Psoas muscle (tissue), 8 donors: Measurements from ENCODE around the gene C1orf50. TPM values are rescaled to one million over a fixed set of nuclear protein-coding genes. Genes with fewer than 3 reads are reported as not detected.

Source experiments
- ATAC-seq, 4 donors: fragments of 200-7000 bp; cut with Tn5 transposase; one replicate each; pipeline ENCODE4 v1.9.1; 2020; ENCODE audit warnings: moderate library complexity in 3 of 4, mild to moderate bottlenecking in 2 of 4
- DNase-seq, 2 donors: peaks; one replicate each; pipeline ENCODE4 v3.0.0-alpha.2; 2020
- H3K27ac ChIP-seq: fragments of 200-600 bp; one replicate; pipeline ENCODE4 v1.8.0; 2022
- H3K27me3 ChIP-seq, 3 donors: fragments of 200-600 bp in 1 of 3; one replicate each; pipeline versions ENCODE4 v1.6.1 to v1.8.0; 2013 to 2022; ENCODE audit warnings: low read length in 2 of 3, mild to moderate bottlenecking in 2 of 3, moderate library complexity in 1 of 3; ENCODE audit not compliant: insufficient read depth in 3 of 3
- H3K36me3 ChIP-seq, 2 donors: fragments of 200-600 bp in 1 of 2; one replicate each; pipeline versions ENCODE4 v1.6.1 to v1.8.0; 2013 to 2022; ENCODE audit warnings: low read depth in 1 of 2, mild to moderate bottlenecking in 1 of 2, moderate library complexity in 1 of 2; ENCODE audit not compliant: insufficient read depth in 1 of 2
- H3K4me1 ChIP-seq: fragments of 200-600 bp; one replicate; pipeline ENCODE4 v1.8.0; 2022
- H3K4me3 ChIP-seq: fragments of 200-600 bp; one replicate; pipeline ENCODE4 v1.8.0; 2022; ENCODE audit warnings: mild to moderate bottlenecking
- H3K9me3 ChIP-seq: fragments of 200-600 bp; one replicate; pipeline ENCODE4 v1.8.0; 2022
- CTCF ChIP-seq: fragments of 200-600 bp; IDR thresholded peaks from one replicate; pipeline ENCODE4 v1.8.0; 2022; ENCODE audit warnings: antibody characterized with exemption
- WGBS, 3 donors: extraction: QIAGEN DNeasy Blood & Tissue Kit; methylation state at CpG; one replicate each; pipeline versions ENCODE4 v1.1.6 to v1.1.7; 2013; 5-methylcytosine and 5-hydroxymethylcytosine counted together
- intact Hi-C, 2 donors: fragments of 100-400 bp; cut with DNase I; formaldehyde crosslinking; loops; one replicate each; pipeline versions ENCODE4 v1.11.0 to v1.14.2; 2022
- polyA plus RNA-seq, 3 donors: library from polyadenylated mRNA; stranded (reverse); fragments of 200-250 nt; gene quantifications; one replicate each; pipeline ENCODE4 v1.2.3, GENCODE V29; 2013
- total RNA-seq, 4 donors: library from RNA; stranded (reverse); fragmentation: NEBNext Ultra II Directional in 2 of 4; extraction: Animal tissue kit (Norgen Biotek cat#: 25700) in 2 of 4; gene quantifications; one replicate each; pipeline versions ENCODE4 v1.2.1 to v1.2.4, GENCODE V29; 2021 to 2023
- donor health status: healthy with polysubstance abuse.
- donor health status: DM: no; HTN: no; CAD: no; lungs with moderate emphysema.
- donor health status: Bipolar disorder and iron deficiency.
- donor health status: healthy.
- donor health status: DM: yes; HTN: yes; CAD: no.
- donor health status: DM: no; HTN: no; CAD: no.
- donor health status: DM: no; HTN: no; CAD: no.
- donor health status: DM: yes; HTN: yes; CAD: no.

C1orf50 gene
- total and polyA plus RNA-seq, 7 donors: 2.5 to 10.2 (median 7.5) TPM

DNA sequence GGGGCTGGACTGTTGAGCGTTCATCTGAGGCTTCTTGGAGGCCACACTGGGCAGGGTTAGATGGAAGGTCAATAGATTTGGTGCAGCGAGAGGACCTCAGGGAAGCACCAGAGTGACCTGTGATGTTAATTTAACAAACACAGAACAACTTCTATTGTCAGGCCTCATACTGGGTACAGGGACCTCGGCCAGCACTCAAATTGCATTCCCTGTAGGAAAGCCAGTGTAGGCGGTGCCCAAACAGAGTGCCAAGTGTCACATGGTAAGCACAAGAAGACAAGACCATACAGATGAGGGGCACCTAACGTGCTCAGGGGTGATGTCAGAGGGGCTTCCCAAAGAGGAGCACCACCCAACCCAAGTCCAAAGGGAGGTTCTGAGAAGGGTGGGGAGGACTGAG is 19.0 kb downstream of the C1orf50 start:
- DNase-seq (no peak), ATAC-seq (peak in 1 of 4 donors; percentile 43)
- Histone ChIP-seq H3K4me1 (no peaks in the 10 kb centered on the region), H3K9me3 (no peaks in the 10 kb centered on the region), H3K27me3 (peaks cover 0 to 11% (median 2%) of the 10 kb centered on the region in 3 donors), H3K27ac (no peak overlapping the region), H3K36me3 (peaks cover 2 to 19% of the 10 kb centered on the region in 2 donors), H3K4me3 (no peak overlapping the region)
- intact Hi-C loops: no loop called here
- no peak for TF ChIP-seq CTCF
- WGBS, 3 donors: 49 to 70% (median 57%) methylated on average over 5 of the region's 5 CpGs

GRCh38 chr1:42788021-42788420 is 21.0 kb downstream of the C1orf50 start:
- no peak overlapping the region for H3K27ac ChIP-seq
- 94 to 100% (median 100%) methylated on average over 1 of the region's 1 CpG for WGBS, 3 donors
- intact Hi-C loops: no loop called here

GRCh38 chr1:42793824-42794223 is 26.8 kb downstream of the C1orf50 start:
- WGBS, 3 donors: 77 to 94% (median 78%) methylated on average over 1 to 2 of the region's 2 CpGs
- Histone ChIP-seq H3K36me3 (no peaks in the 10 kb centered on the region), H3K27me3 (no peaks in the 10 kb centered on the region), H3K9me3 (no peaks in the 10 kb centered on the region), H3K27ac (no peak overlapping the region), H3K4me1 (no peaks in the 10 kb centered on the region), H3K4me3 (no peak overlapping the region)
- intact Hi-C loops: no loop called here
- DNase-seq (peak in 1 of 2 donors; percentile 57), ATAC-seq (peak in 2 of 4 donors; percentile 51 to 53)
- no peak for TF ChIP-seq CTCF

More at GRCh38 chr1:42788021-42788420, 21.0 kb downstream of the C1orf50 start:
- no peak for DNase-seq
- ATAC-seq: no peak
- no peaks in the 10 kb centered on the region for H3K4me1 ChIP-seq
- H3K27me3 ChIP-seq: peaks cover 0 to 11% (median 2%) of the 10 kb centered on the region in 3 donors
- H3K36me3 ChIP-seq: peaks cover 0 to under 1% of the 10 kb centered on the region in 2 donors
- no peak overlapping the region for H3K4me3 ChIP-seq
- no peak for TF ChIP-seq CTCF
- no peaks in the 10 kb centered on the region for H3K9me3 ChIP-seq

GRCh38 chr1:42797414-42797813 is 30.4 kb downstream of the C1orf50 start:
- H3K36me3 ChIP-seq: no peaks in the 10 kb centered on the region
- 79 to 83% (median 79%) methylated on average over 3 of the region's 3 CpGs for WGBS, 3 donors
- no peak for TF ChIP-seq CTCF
- ATAC-seq (no peak), DNase-seq (no peak)
- no peaks in the 10 kb centered on the region for H3K9me3 ChIP-seq
- H3K4me1 ChIP-seq: no peaks in the 10 kb centered on the region
- no peaks in the 10 kb centered on the region for H3K27me3 ChIP-seq
- no peak overlapping the region for H3K27ac ChIP-seq
- intact Hi-C loops: no loop called here
- H3K4me3 ChIP-seq: no peak overlapping the region

DNA sequence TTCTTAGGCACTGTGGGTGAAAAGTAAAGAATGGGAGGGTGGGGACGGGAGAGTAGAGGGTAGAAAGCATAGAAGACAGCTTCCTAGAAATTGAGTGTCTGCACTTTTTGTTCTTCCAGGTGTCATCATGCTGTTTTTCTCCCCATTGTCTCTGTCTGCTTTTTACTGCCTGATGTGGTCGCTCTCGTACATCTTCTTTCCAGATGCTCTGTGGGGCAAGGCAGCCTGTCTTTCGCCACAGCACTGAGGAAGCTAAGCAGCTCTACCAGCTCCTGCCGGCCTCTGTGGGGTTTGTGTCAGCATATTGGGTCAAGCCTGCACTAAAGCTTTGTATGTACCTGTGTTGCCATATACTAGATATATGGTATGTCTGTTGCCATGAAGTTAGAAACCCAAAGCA is 30.9 kb downstream of the C1orf50 start:
- intact Hi-C loops: no loop called here
- Histone ChIP-seq H3K27me3 (no peaks in the 10 kb centered on the region), H3K9me3 (no peaks in the 10 kb centered on the region), H3K36me3 (no peaks in the 10 kb centered on the region), H3K27ac (no peak overlapping the region), H3K4me3 (no peak overlapping the region), H3K4me1 (no peaks in the 10 kb centered on the region)
- no peak for TF ChIP-seq CTCF
- DNase-seq (no peak), ATAC-seq (no peak)
- WGBS, 3 donors: 84 to 90% (median 88%) methylated on average over 5 of the region's 5 CpGs
